ENCODE data around the gene DDX27. TPM values are rescaled to one million over a fixed set of nuclear protein-coding genes. Genes with fewer than 3 reads are reported as not detected.

Gene DDX27
- total and polyA plus RNA-seq, 9 donors = 30.4 to 44.9 (median 36.8) TPM

DNA sequence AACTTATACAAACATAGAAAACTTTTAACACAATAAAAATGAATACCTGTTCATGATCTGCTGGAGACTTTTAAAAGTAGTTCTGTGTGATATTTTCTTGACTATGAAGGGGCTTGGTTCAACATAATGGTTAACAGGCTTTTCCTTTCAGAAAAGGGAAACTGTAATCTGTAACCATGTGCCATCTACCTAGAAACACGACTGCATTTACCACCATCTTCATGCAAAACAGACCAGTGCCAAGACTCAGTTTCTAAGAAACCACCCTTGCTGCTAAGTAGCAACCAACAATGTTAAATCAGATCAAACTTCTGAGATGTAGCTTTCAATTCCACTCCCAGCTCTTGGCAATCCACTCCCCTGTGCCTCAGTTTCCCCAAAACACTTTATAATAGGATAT, 46.8 kb upstream of the DDX27 start:
- 22 to 42% (median 28%) methylated on average over 1 of the region's 1 CpG for WGBS, 3 donors
- H3K9me3 ChIP-seq = no peaks in the 10 kb centered on the region

DNA sequence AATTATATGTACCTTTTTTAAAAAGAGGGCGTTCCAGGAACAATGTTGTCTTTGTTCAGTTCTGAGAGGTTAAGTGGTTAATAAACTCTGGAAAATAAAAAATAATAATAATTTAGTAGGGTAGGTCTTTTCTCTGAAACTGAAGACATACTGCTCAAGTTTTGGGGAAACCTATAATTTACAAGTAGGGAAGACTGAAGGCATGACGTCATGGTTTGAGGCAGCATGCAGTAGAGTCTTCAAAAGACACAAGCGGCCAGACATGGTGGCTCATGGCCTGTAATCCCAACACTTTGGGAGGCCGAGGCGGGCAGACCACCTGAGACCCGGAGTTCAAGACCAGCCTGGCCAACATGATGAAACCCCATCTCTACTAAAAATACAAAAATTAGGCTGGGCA, 45.0 kb upstream of the DDX27 start:
- TF ChIP-seq, protein P1, sequence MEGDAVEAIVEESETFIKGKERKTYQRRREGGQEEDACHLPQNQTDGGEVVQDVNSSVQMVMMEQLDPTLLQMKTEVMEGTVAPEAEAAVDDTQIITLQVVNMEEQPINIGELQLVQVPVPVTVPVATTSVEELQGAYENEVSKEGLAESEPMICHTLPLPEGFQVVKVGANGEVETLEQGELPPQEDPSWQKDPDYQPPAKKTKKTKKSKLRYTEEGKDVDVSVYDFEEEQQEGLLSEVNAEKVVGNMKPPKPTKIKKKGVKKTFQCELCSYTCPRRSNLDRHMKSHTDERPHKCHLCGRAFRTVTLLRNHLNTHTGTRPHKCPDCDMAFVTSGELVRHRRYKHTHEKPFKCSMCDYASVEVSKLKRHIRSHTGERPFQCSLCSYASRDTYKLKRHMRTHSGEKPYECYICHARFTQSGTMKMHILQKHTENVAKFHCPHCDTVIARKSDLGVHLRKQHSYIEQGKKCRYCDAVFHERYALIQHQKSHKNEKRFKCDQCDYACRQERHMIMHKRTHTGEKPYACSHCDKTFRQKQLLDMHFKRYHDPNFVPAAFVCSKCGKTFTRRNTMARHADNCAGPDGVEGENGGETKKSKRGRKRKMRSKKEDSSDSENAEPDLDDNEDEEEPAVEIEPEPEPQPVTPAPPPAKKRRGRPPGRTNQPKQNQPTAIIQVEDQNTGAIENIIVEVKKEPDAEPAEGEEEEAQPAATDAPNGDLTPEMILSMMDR (IDR thresholded peaks at IDR 0.05) = no peak
- TF ChIP-seq POLR2A (IDR thresholded peaks at IDR 0.05) = no peak
- intact Hi-C loops (cut with DNase I) = no loop called here
- DNase-seq = no peak

More for the DNA sequence above, 46.8 kb upstream of the DDX27 start:
- no peak overlapping the region for H3K4me3 ChIP-seq
- H3K4me1 ChIP-seq (ENCODE audit: insufficient read depth) = no peaks in the 10 kb centered on the region
- no peak for TF ChIP-seq EP300 (IDR thresholded peaks at IDR 0.05)
- TF ChIP-seq, protein P1 (IDR thresholded peaks at IDR 0.05) = no peak
- no peak for TF ChIP-seq POLR2A (IDR thresholded peaks at IDR 0.05)
- intact Hi-C loops (cut with DNase I) = no loop called here
- H3K36me3 ChIP-seq = no peaks in the 10 kb centered on the region
- no peak overlapping the region for H3K27ac ChIP-seq
- H3K27me3 ChIP-seq = no peaks in the 10 kb centered on the region
- DNase-seq = no peak

GRCh38 chr20:49179368-49180277, 39.6 kb upstream of the DDX27 start:
- Histone ChIP-seq H3K4me3 (no peak overlapping the region), H3K36me3 (no peaks in the 10 kb centered on the region), H3K9me3 (no peaks in the 10 kb centered on the region), H3K4me1 (ENCODE audit: insufficient read depth) (peaks cover 4% of the 10 kb centered on the region), H3K27ac (no peak overlapping the region), H3K27me3 (no peaks in the 10 kb centered on the region)
- no peak for DNase-seq
- TF ChIP-seq POLR2A (IDR thresholded peaks at IDR 0.05) (no peak), EP300 (IDR thresholded peaks at IDR 0.05) (no peak)
- TF ChIP-seq, protein P1 (IDR thresholded peaks at IDR 0.05) = no peak
- intact Hi-C loops (cut with DNase I) = no loop called here
- WGBS, 3 donors = 14 to 43% (median 15%) methylated on average over 1 of the region's 1 CpG

More for the DNA sequence above, 45.0 kb upstream of the DDX27 start:
- Histone ChIP-seq H3K9me3 (no peaks in the 10 kb centered on the region), H3K27me3 (no peaks in the 10 kb centered on the region), H3K4me1 (ENCODE audit: insufficient read depth) (peaks cover 2% of the 10 kb centered on the region), H3K36me3 (no peaks in the 10 kb centered on the region), H3K27ac (no peak overlapping the region), H3K4me3 (no peak overlapping the region)
- WGBS, 3 donors = 93 to 97% (median 94%) methylated on average over 6 of the region's 6 CpGs

DNA sequence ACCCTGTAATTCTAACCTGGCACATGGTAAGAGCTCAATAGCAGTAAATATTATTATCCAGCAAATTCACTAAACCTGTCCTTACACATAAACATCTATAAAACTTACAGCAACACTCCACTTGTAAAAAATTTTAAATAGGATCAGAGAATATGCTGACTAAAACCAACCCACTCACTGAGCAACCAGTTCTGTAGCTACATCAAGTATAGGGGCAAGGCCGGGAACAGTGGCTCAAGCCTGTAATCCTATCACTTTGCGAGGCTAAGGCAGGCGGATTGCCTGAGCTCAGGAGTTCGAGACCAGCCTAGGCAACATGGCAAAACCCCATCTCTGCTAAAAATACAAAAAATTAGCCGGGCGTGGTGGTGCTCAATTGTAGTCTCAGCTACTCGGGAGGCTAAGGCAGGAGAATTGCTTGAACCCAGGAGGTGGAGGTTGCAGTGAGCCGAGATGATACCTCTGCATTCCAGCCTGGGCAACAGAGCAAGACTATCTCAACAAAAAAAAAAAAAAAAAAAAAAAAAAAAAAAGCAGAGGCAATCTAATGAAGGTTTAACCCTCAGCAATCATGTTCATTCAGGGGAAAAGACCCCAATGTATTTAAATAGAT, 37.8 kb upstream of the DDX27 start:
- Histone ChIP-seq H3K27ac (no peak overlapping the region), H3K9me3 (no peaks in the 10 kb centered on the region), H3K36me3 (no peaks in the 10 kb centered on the region), H3K4me3 (no peak overlapping the region), H3K27me3 (no peaks in the 10 kb centered on the region), H3K4me1 (ENCODE audit: insufficient read depth) (peaks cover 6% of the 10 kb centered on the region)
- 84 to 90% (median 85%) methylated on average over 8 of the region's 8 CpGs for WGBS, 3 donors
- TF ChIP-seq EP300 (IDR thresholded peaks at IDR 0.05) = no peak
- TF ChIP-seq, protein P1 (IDR thresholded peaks at IDR 0.05) = no peak
- TF ChIP-seq POLR2A (IDR thresholded peaks at IDR 0.05) = no peak
- DNase-seq = no peak
- intact Hi-C loops (cut with DNase I) = no loop called here

All from ovary (tissue), 9 donors.